HCT116 (cell line): ENCODE measurements around the gene NEURL1. TPM values are rescaled to one million over a fixed set of nuclear protein-coding genes. Genes with fewer than 3 reads are reported as not detected.

Experiments
- ATAC-seq: fragments of 200-7000 bp; cut with Tn5 transposase; 2 replicates; pipeline ENCODE4 v1.9.1; 2020; ENCODE audit warnings: mild to moderate bottlenecking, moderate library complexity
- BruUV-seq: library from RNA; stranded (reverse); fragments of 400-500 nt; replicated peaks from 2 replicates; lab custom pipeline; 2021; lab: Mats Ljungman, UMichigan
- CTCF ChIA-PET: fragments of 300-600 bp; sonication (Branson Sonifier 250); formaldehyde crosslinking; loops from one replicate; lab custom pipeline; 2021; ENCODE audit warnings: antibody characterized with exemption; lab: Charles Lee
- POLR2A ChIA-PET: fragments of 300-600, 350-600 bp; sonication (Branson Sonifier 250); formaldehyde crosslinking; loops from one replicate; lab custom pipeline; 2021; ENCODE audit warnings: antibody characterized with exemption; lab: Charles Lee
- RAD21 ChIA-PET, 2 experiments: fragments of 300-600 bp; sonication (Branson Sonifier 250); formaldehyde crosslinking; loops; one replicate each; lab custom pipeline; 2023; ENCODE audit warnings: low total read pairs in 2 of 2; ENCODE audit not compliant: uncharacterized antibody in 2 of 2, unreplicated experiment in 2 of 2, low non-redundant PET in 1 of 2; lab: Charles Lee
- DNase-seq: peaks from one replicate; pipeline ENCODE4 v3.0.0-alpha.2; 2010; ENCODE audit warnings: low read depth, low spot score
- H2AFZ ChIP-seq: fragments of 200-600 bp; shearing (Covaris generic), sonication (generic); 2 replicates; pipeline ENCODE4 v1.6.1; 2017; ENCODE audit warnings: low read depth, mixed run types, mixed read lengths, antibody characterized with exemption, low read length; ENCODE audit not compliant: poor library complexity, severe bottlenecking
- H3K27ac ChIP-seq: 2 replicates; pipeline ENCODE4 v1.5.1; 2012; ENCODE audit warnings: low read depth, low read length
- H3K27me3 ChIP-seq: fragments of 200-600 bp; sonication (generic); 2 replicates; pipeline ENCODE4 v1.6.1; 2016; ENCODE audit warnings: mixed run types, low read length, mixed read lengths; ENCODE audit not compliant: insufficient read depth
- H3K36me3 ChIP-seq, 2 experiments: fragments of 200-500 bp in 1 of 2; fragments of 200-600 bp in 1 of 2; sonication (Bioruptor generic) in 1 of 2; sonication (generic) in 1 of 2; 2 replicates each; pipeline versions ENCODE4 v1.5.1 to v1.6.1; 2014 to 2016; ENCODE audit warnings: low read length in 2 of 2, inconsistent platforms in 1 of 2, mixed read lengths in 1 of 2, mixed run types in 1 of 2; ENCODE audit not compliant: insufficient read depth in 2 of 2, control insufficient read depth in 1 of 2
- H3K4me1 ChIP-seq, 2 experiments: fragments of 200-600 bp in 1 of 2; sonication (generic) in 1 of 2; 2 replicates each; pipeline versions ENCODE4 v1.5.1 to v1.6.1; 2012 to 2017; ENCODE audit warnings: low read length in 2 of 2, inconsistent platforms in 1 of 2, mild to moderate bottlenecking in 1 of 2, mixed read lengths in 1 of 2, mixed run types in 1 of 2, moderate library complexity in 1 of 2; ENCODE audit not compliant: insufficient read depth in 2 of 2, control insufficient read depth in 1 of 2
- H3K4me2 ChIP-seq: fragments of 200-600 bp; sonication (generic); 2 replicates; pipeline ENCODE4 v1.6.1; 2017; ENCODE audit warnings: mixed run types, low read length, mixed read lengths
- H3K4me3 ChIP-seq, 2 experiments: fragments of 200-600 bp in 1 of 2; sonication (generic) in 1 of 2; replicated peaks in 1 of 2; 2 replicates each; pipeline ENCODE4 v1.5.1; 2011 to 2016; ENCODE audit warnings: low read length in 2 of 2, control low read depth in 1 of 2, low read depth in 1 of 2, mild to moderate bottlenecking in 1 of 2, mixed read lengths in 1 of 2, mixed run types in 1 of 2
- H3K79me2 ChIP-seq: fragments of 200-600 bp; sonication (generic); 2 replicates; pipeline ENCODE4 v1.6.1; 2017; ENCODE audit warnings: mild to moderate bottlenecking, mixed run types, low read length, moderate library complexity, mixed read lengths; ENCODE audit not compliant: insufficient read depth
- H3K9ac ChIP-seq: fragments of 200-600 bp; sonication (generic); 2 replicates; pipeline ENCODE4 v1.6.1; 2016; ENCODE audit warnings: low read length, mixed read lengths
- H3K9me2 ChIP-seq: fragments of 200-600 bp; sonication (generic), shearing (Covaris generic); 2 replicates; pipeline ENCODE4 v1.6.1; 2017; ENCODE audit warnings: mixed run types, mild to moderate bottlenecking, moderate library complexity; ENCODE audit not compliant: insufficient read depth
- H3K9me3 ChIP-seq, 2 experiments: fragments of 200-500 bp in 1 of 2; fragments of 200-600 bp in 1 of 2; sonication (Bioruptor generic) in 1 of 2; sonication (generic) in 1 of 2; 2 replicates each; pipeline ENCODE4 v1.6.1; 2014 to 2017; ENCODE audit warnings: low read length in 2 of 2, mixed read lengths in 2 of 2, inconsistent platforms in 1 of 2, low read depth in 1 of 2, mild to moderate bottlenecking in 1 of 2, mixed run types in 1 of 2, moderate library complexity in 1 of 2; ENCODE audit not compliant: control insufficient read depth in 1 of 2, insufficient read depth in 1 of 2
- H4K20me1 ChIP-seq: fragments of 200-600 bp; sonication (generic), shearing (Covaris generic); 2 replicates; pipeline ENCODE4 v1.6.1; 2017; ENCODE audit warnings: mixed run types, mild to moderate bottlenecking, moderate library complexity; ENCODE audit not compliant: insufficient read depth
- CBX3 ChIP-seq: IDR thresholded peaks from 2 replicates; pipeline ENCODE4 v1.6.1; 2012; ENCODE audit warnings: low read depth
- CEBPB ChIP-seq: IDR thresholded peaks from 2 replicates; pipeline ENCODE4 v1.6.1; 2012; ENCODE audit warnings: low read depth
- EZH2 ChIP-seq: fragments of 200-600 bp; sonication (generic); IDR thresholded peaks from 2 replicates; pipeline ENCODE4 v1.6.1; 2017; ENCODE audit warnings: antibody characterized with exemption, mixed run types
- EZH2phosphoT487 ChIP-seq: fragments of 200-600 bp; IDR thresholded peaks from 2 replicates; pipeline ENCODE4 v1.6.1; 2018; ENCODE audit warnings: antibody characterized with exemption, borderline replicate concordance
- TCF7L2 ChIP-seq: IDR thresholded peaks from 2 replicates; pipeline ENCODE4 v1.7.0; 2011; ENCODE audit warnings: borderline replicate concordance, inconsistent platforms; ENCODE audit not compliant: insufficient read depth, insufficient read length; ENCODE audit errors: extremely low read depth
- YY1 ChIP-seq: IDR thresholded peaks from 2 replicates; pipeline ENCODE4 v1.6.1; 2011; ENCODE audit warnings: low read length, low read depth, moderate library complexity, mild to moderate bottlenecking; ENCODE audit not compliant: insufficient replicate concordance; ENCODE audit errors: extremely low read depth
- intact Hi-C: fragments of 100-400 bp; cut with micrococcal nuclease; formaldehyde crosslinking; loops from 2 replicates; pipeline ENCODE4 v1.10.0; 2022
- total RNA-seq: library from RNA; stranded (reverse); gene quantifications from one replicate; pipeline ENCODE4 v1.2.1, GENCODE V29; 2021; ENCODE audit not compliant: unreplicated experiment
- TF ChIP-seq, protein P1 (sequence below): IDR thresholded peaks from 2 replicates; pipeline ENCODE4 v1.6.1; 2012
- TF ChIP-seq, protein P2 (sequence below), 3 experiments: fragments of 200-600 bp in 1 of 3; sonication (generic) in 1 of 3; IDR thresholded peaks in 2 of 3; conservative IDR thresholded peaks in 1 of 3; 2 replicates each; pipeline ENCODE4 v1.5.1; 2012 to 2017; ENCODE audit warnings: low read depth in 2 of 3, low read length in 2 of 3, antibody characterized with exemption in 1 of 3, borderline replicate concordance in 1 of 3, control low read depth in 1 of 3, mild to moderate bottlenecking in 1 of 3, mixed read lengths in 1 of 3, mixed run types in 1 of 3, moderate library complexity in 1 of 3; ENCODE audit not compliant: insufficient read depth in 1 of 3

Gene NEURL1
- total RNA-seq, 1 experiment from 2014 or later: 1.4 TPM

DNA sequence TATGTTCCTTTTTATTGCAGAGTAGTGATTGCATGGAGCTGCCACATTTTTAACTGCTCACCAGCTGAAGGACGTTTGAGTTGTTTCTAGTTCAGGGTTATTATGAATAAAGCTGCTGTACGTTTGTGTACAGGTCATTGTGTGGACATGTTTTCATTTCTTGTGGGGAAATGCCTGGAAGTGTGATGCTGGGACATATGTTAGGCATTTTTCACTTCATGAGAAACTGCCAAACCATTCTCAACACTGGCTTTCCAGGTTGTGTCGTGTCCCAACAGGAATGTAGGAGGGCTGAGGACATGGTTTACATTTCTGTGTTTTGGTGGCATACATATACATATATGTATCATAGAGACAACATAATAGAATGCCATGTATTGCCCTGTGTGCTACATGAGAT, 73.0 kb downstream of the NEURL1 start:
- CTCF ChIA-PET: no interaction called here
- no peak overlapping the region for H2AFZ ChIP-seq
- no peak overlapping the region for H3K27ac ChIP-seq
- ATAC-seq (no peak), DNase-seq (no peak)
- H3K36me3 ChIP-seq: no peaks in the 10 kb centered on the region
- H3K4me1 ChIP-seq: peaks cover 0 to 15% of the 10 kb centered on the region in 2 experiments; a peak in 1 of 4 replicates
- TF ChIP-seq, protein P1, sequence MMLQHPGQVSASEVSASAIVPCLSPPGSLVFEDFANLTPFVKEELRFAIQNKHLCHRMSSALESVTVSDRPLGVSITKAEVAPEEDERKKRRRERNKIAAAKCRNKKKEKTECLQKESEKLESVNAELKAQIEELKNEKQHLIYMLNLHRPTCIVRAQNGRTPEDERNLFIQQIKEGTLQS: no peak
- TF ChIP-seq TCF7L2 (no peak), YY1 (no peak), CEBPB (no peak), EZH2phosphoT487 (no peak), EZH2 (no peak), CBX3 (no peak)
- TF ChIP-seq, protein P2, sequence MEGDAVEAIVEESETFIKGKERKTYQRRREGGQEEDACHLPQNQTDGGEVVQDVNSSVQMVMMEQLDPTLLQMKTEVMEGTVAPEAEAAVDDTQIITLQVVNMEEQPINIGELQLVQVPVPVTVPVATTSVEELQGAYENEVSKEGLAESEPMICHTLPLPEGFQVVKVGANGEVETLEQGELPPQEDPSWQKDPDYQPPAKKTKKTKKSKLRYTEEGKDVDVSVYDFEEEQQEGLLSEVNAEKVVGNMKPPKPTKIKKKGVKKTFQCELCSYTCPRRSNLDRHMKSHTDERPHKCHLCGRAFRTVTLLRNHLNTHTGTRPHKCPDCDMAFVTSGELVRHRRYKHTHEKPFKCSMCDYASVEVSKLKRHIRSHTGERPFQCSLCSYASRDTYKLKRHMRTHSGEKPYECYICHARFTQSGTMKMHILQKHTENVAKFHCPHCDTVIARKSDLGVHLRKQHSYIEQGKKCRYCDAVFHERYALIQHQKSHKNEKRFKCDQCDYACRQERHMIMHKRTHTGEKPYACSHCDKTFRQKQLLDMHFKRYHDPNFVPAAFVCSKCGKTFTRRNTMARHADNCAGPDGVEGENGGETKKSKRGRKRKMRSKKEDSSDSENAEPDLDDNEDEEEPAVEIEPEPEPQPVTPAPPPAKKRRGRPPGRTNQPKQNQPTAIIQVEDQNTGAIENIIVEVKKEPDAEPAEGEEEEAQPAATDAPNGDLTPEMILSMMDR (IDR thresholded peaks at IDR 0.05 in 2 of 3, conservative IDR thresholded peaks at IDR 0.05 in 1 of 3; ENCODE audit: borderline replicate concordance in 1 of 3, insufficient read depth in 1 of 3, low read depth in 2 of 3, low read length in 2 of 3): no peak
- POLR2A ChIA-PET: no interaction called here
- no peak overlapping the region for H3K4me3 ChIP-seq
- BruUV-seq: no TSS peak
- RAD21 ChIA-PET: no interaction called here
- H3K9me2 ChIP-seq: no peaks in the 10 kb centered on the region
- no peak overlapping the region for H3K4me2 ChIP-seq
- no peaks in the 10 kb centered on the region for H3K27me3 ChIP-seq
- H3K9ac ChIP-seq: no peak overlapping the region
- intact Hi-C loops: no loop called here
- no peaks in the 10 kb centered on the region for H3K79me2 ChIP-seq
- H4K20me1 ChIP-seq: no peaks in the 10 kb centered on the region
- no peaks in the 10 kb centered on the region for H3K9me3 ChIP-seq
